Thyroid gland (tissue), 4 donors: ENCODE results near the gene TCHP. TPM values are rescaled to one million over a fixed set of nuclear protein-coding genes. Genes with fewer than 3 reads are reported as not detected.

Source experiments
- DNase-seq, 2 donors: peaks; one replicate each; pipeline ENCODE4 v3.0.0-alpha.2; 2019
- H3K27ac ChIP-seq, 3 donors: fragments of 200-600 bp; sonication (generic); 1 replicate in 2 of 3; 2 replicates in 1 of 3; pipeline ENCODE4 v1.5.1; 2016 to 2019; ENCODE audit warnings: mild to moderate bottlenecking in 1 of 3, moderate library complexity in 1 of 3
- H3K27me3 ChIP-seq: fragments of 200-600 bp; sonication (generic); one replicate; pipeline ENCODE4 v1.5.1; 2019
- H3K36me3 ChIP-seq, 2 donors: fragments of 200-600 bp; sonication (generic); one replicate each; pipeline ENCODE4 v1.5.1; 2016 to 2019
- H3K4me1 ChIP-seq, 2 donors: fragments of 200-600 bp; sonication (generic); one replicate each; pipeline ENCODE4 v1.5.1; 2017 to 2019
- H3K4me3 ChIP-seq, 3 donors: fragments of 200-600 bp; sonication (generic); replicated peaks in 1 of 3; 1 replicate in 2 of 3; 2 replicates in 1 of 3; pipeline ENCODE4 v1.5.1; 2016; ENCODE audit warnings: mild to moderate bottlenecking in 1 of 3
- H3K9me3 ChIP-seq: fragments of 200-600 bp; sonication (generic); one replicate; pipeline ENCODE4 v1.5.1; 2017
- CTCF ChIP-seq, 6 experiments: fragments of 200-600 bp in 3 of 6; fragments of 450-650 bp in 3 of 6; sonication (generic) in 3 of 6; IDR thresholded peaks; one replicate each; pipeline ENCODE4 v1.5.1; 2016 to 2019; ENCODE audit warnings: antibody characterized with exemption in 6 of 6, mild to moderate bottlenecking in 2 of 6, inconsistent platforms in 1 of 6, moderate library complexity in 1 of 6
- POLR2A ChIP-seq, 2 donors: fragments of 450-650 bp; IDR thresholded peaks; one replicate each; pipeline ENCODE4 v1.6.1; 2017; ENCODE audit warnings: antibody characterized with exemption in 2 of 2, mild to moderate bottlenecking in 2 of 2, moderate library complexity in 1 of 2
- WGBS, 2 donors: methylation state at CpG; one replicate each; pipeline ENCODE4 v1.1.5; 2017; 5-methylcytosine and 5-hydroxymethylcytosine counted together
- intact Hi-C: fragments of 100-400 bp; cut with DNase I; formaldehyde crosslinking; loops from one replicate; pipeline ENCODE4 v1.15.1; 2023
- total RNA-seq, 4 donors: library from RNA; depleted of rRNA; stranded (reverse); fragments of >200 nt; gene quantifications; one replicate each; pipeline ENCODE4 v1.2.3, GENCODE V29; 2016

Gene TCHP
- total RNA-seq, 4 donors from 2014 or later: 16.4 to 25.8 (median 24.3) TPM

GRCh38 chr12:109879351-109880042 lies 20.6 kb upstream of the TCHP start:
- H3K9me3 ChIP-seq: no peaks in the 10 kb centered on the region
- intact Hi-C loops: loop anchor here (5.0 kb wide), 1 partner anchor 72 kb away; no protein-coding TSS in a partner anchor
- H3K27me3 ChIP-seq: no peaks in the 10 kb centered on the region
- no peak for DNase-seq
- peak overlapping the region; percentile 53 to 67 (median 61) for H3K4me3 ChIP-seq
- H3K27ac ChIP-seq: peak overlapping the region in 2 of 3 donors; percentile 54 to 66
- peaks cover 37 to 47% of the 10 kb centered on the region in 2 donors for H3K4me1 ChIP-seq
- 4 to 5% methylated on average over 13 of the region's 13 CpGs for WGBS, 2 donors
- TF ChIP-seq CTCF (IDR thresholded peaks at IDR 0.05) (no peak), POLR2A (IDR thresholded peaks at IDR 0.05) (no peak)
- no peaks in the 10 kb centered on the region for H3K36me3 ChIP-seq

GRCh38 chr12:109880043-109880931 lies 19.8 kb upstream of the TCHP start, which contains the start of gene GLTP:
GLTP (minus strand) TSS chr12:109880541; CDS start chr12:109880374, 167 bp downstream.
- H3K27ac ChIP-seq: peak within 1 kb of the TSS in 2 of 3 donors; percentile 54 to 66
- peak in 1 of 2 donors; percentile 76 for TF ChIP-seq POLR2A (IDR thresholded peaks at IDR 0.05)
- TF ChIP-seq CTCF (IDR thresholded peaks at IDR 0.05): peak in 4 of 6 experiments; percentile 30 to 100 (median 96)
- no peaks in the 10 kb centered on the region for H3K9me3 ChIP-seq
- 0 to 1% methylated on average over 15 to 16 of the region's 92 CpGs for WGBS, 2 donors
- no peaks in the 10 kb centered on the region for H3K36me3 ChIP-seq
- no peaks in the 10 kb centered on the region for H3K27me3 ChIP-seq
- intact Hi-C loops: loop anchor here (5.0 kb wide), 1 partner anchor 73 kb away; no protein-coding TSS in a partner anchor
- peaks cover 33 to 39% of the 10 kb centered on the region in 2 donors for H3K4me1 ChIP-seq
- H3K4me3 ChIP-seq: peak within 1 kb of the TSS; percentile 53 to 67 (median 61)
- peak; percentile 86 to 88 for DNase-seq

- no peak for TF ChIP-seq CTCF (IDR thresholded peaks at IDR 0.05)
- no peak for TF ChIP-seq POLR2A (IDR thresholded peaks at IDR 0.05)
- H3K4me1 ChIP-seq: peaks cover 26 to 33% of the 10 kb centered on the region in 2 donors
These were observed 19.1 kb upstream of the TCHP start for GRCh38 chr12:109880938-109881337.

GRCh38 chr12:109881752-109882151 lies 18.3 kb upstream of the TCHP start:
- Histone ChIP-seq H3K4me3 (no peak overlapping the region), H3K9me3 (no peaks in the 10 kb centered on the region), H3K4me1 (peaks cover 18 to 24% of the 10 kb centered on the region in 2 donors), H3K27me3 (no peaks in the 10 kb centered on the region), H3K36me3 (no peaks in the 10 kb centered on the region), H3K27ac (no peak overlapping the region)
- no peak for DNase-seq
- intact Hi-C loops: loop anchor here (5.0 kb wide), 1 partner anchor 74 kb away; no protein-coding TSS in a partner anchor
- 86 to 96% methylated on average over 2 of the region's 2 CpGs for WGBS, 2 donors
- TF ChIP-seq POLR2A (IDR thresholded peaks at IDR 0.05) (no peak), CTCF (IDR thresholded peaks at IDR 0.05) (no peak)

More at GRCh38 chr12:109880938-109881337, 19.1 kb upstream of the TCHP start:
- H3K27ac ChIP-seq: no peak overlapping the region
- no peaks in the 10 kb centered on the region for H3K27me3 ChIP-seq
- H3K4me3 ChIP-seq: peak overlapping the region in 2 of 3 donors; percentile 36 to 50
- DNase-seq: no peak
- intact Hi-C loops: loop anchor here (5.0 kb wide), 1 partner anchor 74 kb away; no protein-coding TSS in a partner anchor
- no peaks in the 10 kb centered on the region for H3K36me3 ChIP-seq
- H3K9me3 ChIP-seq: no peaks in the 10 kb centered on the region
- 8 to 10% methylated on average over 9 of the region's 9 CpGs for WGBS, 2 donors
